ENCODE measurements around the gene INO80. TPM values are rescaled to one million over a fixed set of nuclear protein-coding genes. Genes with fewer than 3 reads are reported as not detected.

Gene INO80
- total and polyA plus RNA-seq, 2 donors (not counting 3 experiments of a cell fraction or from before 2014, with no cell fraction given): 5.7 to 29.1 TPM

DNA sequence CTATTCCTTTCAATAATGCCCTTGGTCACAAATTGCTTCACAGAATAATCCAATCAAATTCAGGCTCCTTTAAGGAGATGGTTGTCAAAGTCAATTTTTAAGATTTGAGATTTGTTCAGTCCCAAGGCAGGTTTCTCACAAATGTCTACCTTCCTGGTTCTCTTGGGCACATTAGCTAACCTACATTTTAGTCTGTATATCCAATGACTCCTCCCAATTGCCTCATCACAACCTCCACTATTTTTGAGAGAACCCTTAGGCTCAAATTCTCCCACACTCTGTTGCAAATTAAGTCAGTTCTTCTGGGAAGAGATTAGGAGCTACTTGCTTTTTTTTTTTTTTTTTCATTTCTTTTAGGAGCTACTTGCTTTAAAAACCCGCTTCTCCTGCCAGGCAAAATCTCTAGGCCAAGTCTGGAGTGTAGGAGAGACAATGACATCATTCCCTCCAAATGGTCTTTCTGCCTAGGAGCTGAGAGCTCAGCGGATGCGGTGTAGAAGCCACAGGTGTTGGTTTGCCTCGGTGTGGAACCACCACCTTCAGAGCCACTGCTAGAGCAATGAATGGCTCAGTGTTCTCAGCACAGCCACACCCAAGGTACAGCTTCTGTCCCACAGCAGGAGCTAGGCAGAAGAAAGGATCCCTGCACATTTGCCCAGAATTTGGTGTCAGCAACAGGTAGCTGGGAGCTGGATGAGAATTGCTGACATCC, 10.0 kb upstream of the INO80 start:
- peaks cover 2 to 3% of the 10 kb centered on the region in 2 experiments for H3K27me3 ChIP-seq (ENCODE audit: control insufficient read depth in 2 of 2, insufficient read depth in 2 of 2, low read length in 2 of 2)
- H3K9me3 ChIP-seq (replicated peaks; ENCODE audit: control insufficient read depth, insufficient read depth, low read length): no peaks in the 10 kb centered on the region
- CTCF ChIA-PET: interaction anchor here (0.9 to 1.0 kb wide), 2 partner anchors 15 to 222 kb away, joined by 4 read pairs; no protein-coding TSS in a partner anchor
- no peaks in the 10 kb centered on the region for H4K20me1 ChIP-seq (replicated peaks; ENCODE audit: control insufficient read depth, extremely low read depth, insufficient read depth, low read length)
- no peak overlapping the region for H2AFZ ChIP-seq (ENCODE audit: low read depth, low read length)
- dilution Hi-C loops (cut with MboI; ENCODE audit: extremely low pct_ligation_motif_present, low sequenced_read_pairs) (no loop called here), intact Hi-C loops (cut with micrococcal nuclease) (no loop called here)
- no TSS peak for BruUV-seq (replicated peaks)
- DNase-seq (ENCODE audit: low read depth, low spot score) (no peak), FAIRE-seq (no peak)
- H3K9me1 ChIP-seq (replicated peaks; ENCODE audit: control insufficient read depth, extremely low read depth, insufficient read depth, low read length): no peaks in the 10 kb centered on the region
- H3K4me1 ChIP-seq (ENCODE audit: control insufficient read depth, extremely low read depth, insufficient read depth, low read length): no peaks in the 10 kb centered on the region
- H3K27ac ChIP-seq (ENCODE audit: insufficient read depth, low read depth, low read length): no peak overlapping the region
- POLR2A ChIA-PET: no interaction called here
- H3K36me3 ChIP-seq (ENCODE audit: control insufficient read depth in 2 of 2, extremely low read depth in 1 of 2, insufficient read depth in 2 of 2, low read length in 2 of 2): no peaks in the 10 kb centered on the region
- no peak for TF ChIP-seq EZH2 (IDR thresholded peaks at IDR 0.05; ENCODE audit: borderline replicate concordance, low read depth, low read length, severe bottlenecking)
- TF ChIP-seq, protein P1, sequence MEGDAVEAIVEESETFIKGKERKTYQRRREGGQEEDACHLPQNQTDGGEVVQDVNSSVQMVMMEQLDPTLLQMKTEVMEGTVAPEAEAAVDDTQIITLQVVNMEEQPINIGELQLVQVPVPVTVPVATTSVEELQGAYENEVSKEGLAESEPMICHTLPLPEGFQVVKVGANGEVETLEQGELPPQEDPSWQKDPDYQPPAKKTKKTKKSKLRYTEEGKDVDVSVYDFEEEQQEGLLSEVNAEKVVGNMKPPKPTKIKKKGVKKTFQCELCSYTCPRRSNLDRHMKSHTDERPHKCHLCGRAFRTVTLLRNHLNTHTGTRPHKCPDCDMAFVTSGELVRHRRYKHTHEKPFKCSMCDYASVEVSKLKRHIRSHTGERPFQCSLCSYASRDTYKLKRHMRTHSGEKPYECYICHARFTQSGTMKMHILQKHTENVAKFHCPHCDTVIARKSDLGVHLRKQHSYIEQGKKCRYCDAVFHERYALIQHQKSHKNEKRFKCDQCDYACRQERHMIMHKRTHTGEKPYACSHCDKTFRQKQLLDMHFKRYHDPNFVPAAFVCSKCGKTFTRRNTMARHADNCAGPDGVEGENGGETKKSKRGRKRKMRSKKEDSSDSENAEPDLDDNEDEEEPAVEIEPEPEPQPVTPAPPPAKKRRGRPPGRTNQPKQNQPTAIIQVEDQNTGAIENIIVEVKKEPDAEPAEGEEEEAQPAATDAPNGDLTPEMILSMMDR (IDR thresholded peaks at IDR 0.05; ENCODE audit: extremely low read depth in 1 of 2, insufficient read depth in 1 of 2, low read depth in 1 of 2, low read length in 2 of 2): no peak
- no peak for TF ChIP-seq MYC (IDR thresholded peaks at IDR 0.05; ENCODE audit: low read depth, low read length)
- no peak for TF ChIP-seq POLR2AphosphoS5 (IDR thresholded peaks at IDR 0.05; ENCODE audit: insufficient read depth, low read depth, low read length)
- TF ChIP-seq, protein P2, sequence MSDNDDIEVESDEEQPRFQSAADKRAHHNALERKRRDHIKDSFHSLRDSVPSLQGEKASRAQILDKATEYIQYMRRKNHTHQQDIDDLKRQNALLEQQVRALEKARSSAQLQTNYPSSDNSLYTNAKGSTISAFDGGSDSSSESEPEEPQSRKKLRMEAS (IDR thresholded peaks at IDR 0.05; ENCODE audit: insufficient read depth, insufficient read length): no peak
- no peak for TF ChIP-seq POLR2A (IDR thresholded peaks at IDR 0.05; ENCODE audit: low read depth, low read length)
- TF ChIP-seq FOS (IDR thresholded peaks at IDR 0.05; ENCODE audit: borderline replicate concordance, insufficient read depth, low read length): no peak
- TF ChIP-seq GATA2 (IDR thresholded peaks at IDR 0.05; ENCODE audit: insufficient read depth, insufficient read length, low read depth, low read length): no peak
- no peak for TF ChIP-seq JUN (IDR thresholded peaks at IDR 0.05; ENCODE audit: borderline replicate concordance, insufficient read depth, insufficient read length, low read depth)
- no peaks in the 10 kb centered on the region for H3K79me2 ChIP-seq (ENCODE audit: control insufficient read depth, insufficient read depth, low read length)
- no peak overlapping the region for H3K9ac ChIP-seq (replicated peaks; ENCODE audit: extremely low read depth, insufficient read depth, low read length)
- H3K4me2 ChIP-seq (ENCODE audit: insufficient read depth, low read length): no peak overlapping the region
- H3K4me3 ChIP-seq (replicated peaks in 1 of 3; ENCODE audit: insufficient read depth in 1 of 3, low read depth in 1 of 3, low read length in 3 of 3): no peak overlapping the region

Data from endothelial cell of umbilical vein (primary cell).